HG03103 (cell line): ENCODE data around the gene SUMO3.

Experiments
- ATAC-seq: cut with Tn5 transposase; IDR thresholded peaks from one replicate; pipeline ENCODE4 v1.9.1; 2021; ENCODE audit warnings: low read depth; ENCODE audit not compliant: unreplicated experiment

SUMO3 gene

DNA sequence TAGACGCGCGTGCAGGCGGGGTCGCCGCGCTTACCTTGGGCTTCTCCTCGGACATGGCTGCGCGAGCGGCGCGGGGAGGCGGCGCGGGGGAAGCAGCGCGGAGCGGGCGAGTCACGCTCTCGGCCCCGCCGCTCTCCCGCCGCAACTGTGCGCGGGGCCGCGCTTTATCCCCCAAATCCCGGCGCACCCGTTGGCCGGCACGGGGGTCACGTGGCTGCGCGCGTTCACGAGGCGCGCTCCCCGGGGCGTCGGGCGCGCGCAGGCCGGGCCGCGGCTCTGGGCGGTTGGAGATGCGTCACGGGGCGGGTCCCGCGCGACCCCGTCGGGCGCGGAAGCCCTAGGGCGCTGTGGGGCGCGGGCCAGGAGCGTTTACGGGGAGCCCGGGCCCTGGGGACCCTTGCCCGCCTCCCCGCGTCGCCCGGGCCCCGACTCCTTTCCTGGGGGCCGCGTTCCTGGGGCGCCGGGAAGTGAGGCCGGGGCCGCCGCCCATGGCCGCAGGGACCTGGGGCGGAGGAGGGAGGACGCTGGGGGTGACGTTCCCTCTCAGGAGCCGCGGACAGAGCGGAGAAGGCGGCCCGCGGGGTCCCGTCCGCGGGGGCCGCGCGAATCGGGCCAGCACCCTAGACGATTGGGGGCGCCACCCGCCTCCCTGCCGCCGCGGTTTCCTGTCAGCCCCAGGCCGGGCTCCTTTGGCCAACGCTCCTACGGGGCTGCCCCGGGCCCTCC, at the start of gene SUMO3:
Gene SUMO3, minus strand, starts transcription at position 149 of the 726 bp plus-strand sequence. Its CDS starts 94 bp downstream, at position 55.
- ATAC-seq, result peak; percentile 52

DNA sequence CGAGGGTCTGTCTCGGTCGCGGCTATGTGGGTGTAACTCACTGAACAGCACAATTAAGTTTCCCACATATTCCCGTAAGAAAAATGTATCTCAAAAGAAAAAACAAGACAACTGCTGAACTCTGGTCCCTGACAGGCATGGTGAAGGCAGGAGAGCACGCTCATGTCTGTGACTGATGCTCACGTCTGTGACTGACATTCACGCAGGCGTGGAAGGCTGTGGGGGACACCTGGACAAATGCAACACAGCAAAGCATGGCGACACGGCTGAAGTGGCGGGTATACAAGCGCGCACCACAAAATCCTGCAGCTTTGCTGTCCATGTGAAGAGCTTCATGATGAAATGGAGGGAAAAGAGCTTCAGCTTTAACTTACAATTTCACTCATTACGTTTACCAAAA, 49.6 kb upstream of the SUMO3 start:
- no peak for ATAC-seq

DNA sequence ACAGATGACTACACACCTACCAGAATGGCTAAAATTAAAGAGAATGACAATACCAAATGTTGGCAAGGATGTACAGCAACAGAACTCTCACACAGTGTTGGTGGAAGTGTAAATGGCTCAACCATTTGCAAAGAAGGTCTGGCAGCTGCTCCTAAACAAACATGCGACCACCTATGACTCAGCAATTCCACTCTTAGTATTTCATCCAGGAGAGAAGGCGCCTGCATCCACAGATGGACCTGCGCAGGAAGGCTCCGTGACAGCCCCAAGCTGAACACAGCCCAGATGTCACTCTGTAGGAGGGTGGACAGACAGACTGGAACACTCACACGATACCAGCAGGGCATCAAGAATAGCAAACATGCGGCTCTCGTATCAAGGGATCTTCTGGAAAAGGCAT, 48.9 kb upstream of the SUMO3 start:
- ATAC-seq, result no peak

DNA sequence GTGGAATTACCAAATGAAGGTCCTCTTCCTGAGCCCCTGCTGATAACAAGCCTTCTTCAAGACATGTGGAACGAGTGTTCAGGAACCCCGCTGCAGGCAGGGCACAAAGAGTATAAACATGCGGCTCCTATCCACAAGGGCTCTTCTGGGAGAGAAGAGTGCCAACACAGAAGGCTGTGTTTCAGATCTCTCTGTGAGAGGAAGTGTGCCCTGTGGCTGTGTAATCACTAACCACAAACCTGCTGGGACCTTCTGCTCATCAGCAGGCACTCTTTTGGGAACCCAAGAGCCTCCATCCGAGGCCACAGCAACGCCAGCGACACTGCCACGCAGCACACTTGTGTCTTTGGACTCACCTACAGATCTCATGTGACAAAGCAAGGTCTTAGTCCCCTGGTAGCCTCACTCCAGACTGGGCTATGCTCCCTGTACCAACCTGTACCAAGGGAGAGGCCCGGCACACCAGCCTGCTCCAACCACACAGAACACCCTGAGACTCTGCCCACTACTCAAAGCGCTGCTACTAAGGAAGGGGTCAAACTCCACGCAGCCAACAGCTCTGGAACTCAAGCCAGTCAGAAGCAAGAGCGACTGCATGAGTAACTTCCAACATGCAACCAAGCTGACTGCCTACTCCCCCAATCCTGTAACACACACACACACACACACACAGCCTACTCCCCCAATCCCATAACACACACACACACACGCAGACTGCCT, 47.9 kb upstream of the SUMO3 start:
- no peak for ATAC-seq

DNA sequence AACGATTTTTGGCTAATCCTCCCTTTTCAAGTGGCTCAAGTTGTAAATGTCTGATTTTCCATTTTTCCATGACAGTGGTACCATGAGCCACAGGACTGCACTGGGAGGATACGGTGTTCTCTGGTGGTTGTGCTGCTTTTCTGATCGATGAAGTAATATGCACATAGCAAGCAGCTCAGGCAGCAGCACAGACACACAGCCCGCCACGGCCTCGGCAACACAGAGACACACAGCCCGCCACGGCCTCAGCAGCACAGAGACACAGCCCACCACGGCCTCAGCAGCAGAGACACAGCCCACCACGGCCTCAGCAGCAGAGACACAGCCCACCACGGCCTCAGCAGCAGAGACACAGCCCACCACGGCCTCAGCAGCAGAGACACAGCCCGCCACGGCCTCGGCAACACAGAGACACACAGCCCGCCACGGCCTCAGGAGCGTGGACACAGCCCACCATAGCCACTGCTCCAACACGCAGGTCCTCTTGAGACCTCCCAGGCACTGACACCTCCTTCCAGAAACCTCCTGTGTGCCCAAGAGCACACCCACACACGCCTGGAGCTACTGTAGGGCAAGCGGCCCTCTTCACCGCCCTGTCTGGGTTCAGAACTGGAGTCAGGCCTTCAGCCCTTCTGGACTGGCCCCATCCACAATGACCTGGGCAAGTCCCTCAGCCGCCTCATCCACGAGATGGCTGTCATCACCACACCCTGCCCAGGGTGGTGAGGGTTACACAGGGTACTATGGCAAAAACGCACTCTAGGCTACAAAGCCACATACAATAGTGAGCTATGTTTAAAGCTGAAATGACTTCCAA, 45.2 kb upstream of the SUMO3 start:
- ATAC-seq, result no peak

DNA sequence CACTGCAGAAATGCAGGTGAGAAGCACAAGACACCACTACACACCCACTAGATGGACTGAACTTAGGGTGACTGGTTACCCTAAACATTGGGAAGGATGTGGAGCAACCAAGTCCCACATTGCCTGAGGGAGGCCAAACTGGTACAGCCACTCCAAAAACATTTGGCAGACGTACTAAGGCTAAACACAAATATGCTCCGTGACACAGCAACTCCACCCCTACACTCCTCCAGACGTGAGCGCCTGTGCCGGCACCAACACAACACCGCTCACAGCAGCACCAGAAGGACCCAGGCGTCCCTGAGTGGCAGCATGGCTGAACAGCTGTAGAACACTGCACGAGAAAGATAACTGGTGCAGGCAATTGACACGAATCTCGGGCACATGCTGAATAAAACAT, 40.9 kb upstream of the SUMO3 start:
- ATAC-seq, result no peak

DNA sequence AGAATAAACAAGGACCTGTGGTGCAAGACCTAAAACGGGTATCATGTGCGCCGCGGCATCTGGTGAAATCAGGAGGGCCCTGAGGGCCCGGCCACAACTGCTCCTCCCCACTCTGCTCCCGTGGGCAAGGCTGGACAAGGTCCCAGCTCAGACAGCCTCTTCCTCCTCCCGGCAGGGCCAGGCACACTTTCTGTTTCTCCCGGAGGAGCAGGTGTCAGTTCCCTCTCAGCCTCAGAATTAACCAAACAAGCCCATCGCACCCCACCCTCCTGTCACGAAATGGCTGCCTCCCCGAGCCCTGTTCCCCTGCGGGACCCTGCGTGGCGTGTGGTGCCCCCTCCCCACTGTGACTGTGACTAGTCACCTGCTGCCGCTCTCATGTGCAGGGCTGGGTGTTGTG, 40.4 kb upstream of the SUMO3 start:
- no peak for ATAC-seq

DNA sequence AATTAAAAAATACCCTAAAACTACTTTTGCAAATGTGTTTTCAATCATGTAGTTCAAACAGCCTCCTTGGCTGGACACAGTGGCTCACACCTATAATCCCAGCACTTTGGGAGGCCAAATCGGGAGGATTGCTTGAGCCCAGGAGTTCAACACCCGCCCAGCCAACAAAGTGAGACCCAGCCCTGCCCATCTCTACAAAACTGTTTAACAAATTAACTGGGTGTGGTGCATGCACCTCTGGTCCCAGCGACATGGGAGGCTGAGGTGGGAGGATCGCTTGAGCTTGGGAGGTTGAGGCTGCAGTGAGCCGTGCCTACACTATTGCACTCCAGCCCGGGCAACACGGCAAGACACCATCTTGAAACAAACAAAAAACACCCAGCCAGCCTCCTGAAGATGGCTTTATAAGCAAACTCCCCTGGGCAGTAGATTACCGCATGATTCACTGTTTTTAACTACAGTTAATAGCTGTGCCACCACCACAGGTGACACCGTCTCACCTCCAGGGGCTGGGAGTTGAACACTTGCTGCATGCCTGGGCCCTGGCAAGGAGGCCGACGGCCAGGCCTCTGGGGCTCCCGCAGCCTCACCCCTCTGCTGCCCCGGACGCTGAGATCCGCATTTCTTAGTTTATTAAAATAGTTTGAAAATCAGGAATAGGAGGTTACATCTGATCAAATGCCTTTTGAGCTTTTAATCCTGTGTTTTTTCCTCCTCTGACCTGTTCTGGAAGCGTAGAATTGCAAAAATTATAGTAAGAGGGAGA, 39.4 kb upstream of the SUMO3 start:
- ATAC-seq, result no peak

DNA sequence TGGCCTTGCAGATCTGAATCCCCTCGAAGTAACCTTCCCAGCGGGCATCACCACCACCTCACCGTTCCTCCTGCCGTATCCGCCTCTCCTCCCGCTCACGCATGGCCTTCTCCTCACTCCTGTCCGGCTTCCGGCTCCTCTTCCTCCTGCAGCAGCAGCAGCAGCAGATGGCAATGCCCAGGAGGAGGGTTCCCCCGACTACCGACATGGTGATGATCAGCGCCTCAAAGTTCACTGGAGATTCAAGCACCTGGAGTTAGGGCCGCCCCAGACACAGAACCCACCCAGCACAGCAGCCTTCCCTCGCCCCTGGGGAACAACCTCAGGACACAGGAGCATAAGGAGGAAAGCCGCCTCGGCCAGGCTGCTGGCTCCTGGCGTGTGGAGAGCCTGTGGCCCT, 38.3 kb upstream of the SUMO3 start:
- no peak for ATAC-seq

DNA sequence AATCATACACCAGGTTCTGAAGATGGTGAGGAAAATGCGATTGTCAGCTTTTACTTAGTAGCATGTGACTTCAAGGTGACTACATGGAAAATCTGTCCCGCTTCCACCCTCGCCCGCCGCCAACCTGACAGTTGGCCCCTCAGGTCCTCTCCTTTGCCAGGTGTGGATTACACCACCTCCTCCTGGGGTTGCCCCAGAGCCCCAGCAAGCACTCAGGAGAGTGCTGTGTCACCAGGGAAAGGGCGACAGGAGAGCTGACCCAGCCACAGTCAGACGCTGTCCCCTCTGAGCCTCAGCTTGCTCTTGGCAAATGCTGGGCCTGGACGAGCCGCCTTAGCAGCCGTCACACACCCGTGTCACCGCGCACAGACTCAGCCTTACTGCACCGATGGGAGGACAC, 37.7 kb upstream of the SUMO3 start:
- no peak for ATAC-seq

DNA sequence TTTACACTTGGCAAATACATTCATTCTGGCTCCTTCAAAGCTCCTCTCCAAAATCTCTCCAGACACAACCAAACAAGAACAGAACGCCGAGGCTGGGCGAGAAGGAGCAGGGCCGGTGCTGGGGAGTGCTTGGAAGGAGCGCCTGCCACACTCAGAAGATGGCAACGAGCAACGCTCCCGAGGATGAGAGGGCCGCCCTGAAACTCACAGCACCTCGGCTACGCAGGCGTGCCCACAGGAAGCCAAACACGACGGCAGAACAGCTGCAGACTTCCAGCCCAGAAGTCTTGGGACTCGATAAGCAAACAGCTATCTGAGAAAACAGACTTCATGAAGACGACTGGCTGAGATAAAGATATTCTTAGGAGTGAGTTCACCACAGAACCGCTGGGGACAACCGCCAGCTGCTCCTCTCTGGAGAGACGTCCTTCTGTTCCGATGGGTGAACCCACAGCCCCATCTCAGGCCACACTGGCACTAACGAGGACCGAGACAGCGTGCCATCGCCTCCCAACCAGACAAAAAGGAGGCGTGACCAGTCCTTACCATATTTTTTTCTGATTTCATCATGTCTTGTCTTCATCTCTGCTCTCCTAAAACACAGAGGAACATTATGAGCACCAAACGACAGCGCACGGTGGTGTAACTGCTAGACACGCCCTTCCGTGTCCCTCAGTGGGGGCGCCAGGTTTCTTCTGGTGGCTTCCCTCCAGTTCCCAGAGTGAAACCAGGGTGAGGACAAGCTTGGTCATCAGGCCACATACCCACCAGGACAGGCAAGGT, 37.0 kb upstream of the SUMO3 start:
- no peak for ATAC-seq

DNA sequence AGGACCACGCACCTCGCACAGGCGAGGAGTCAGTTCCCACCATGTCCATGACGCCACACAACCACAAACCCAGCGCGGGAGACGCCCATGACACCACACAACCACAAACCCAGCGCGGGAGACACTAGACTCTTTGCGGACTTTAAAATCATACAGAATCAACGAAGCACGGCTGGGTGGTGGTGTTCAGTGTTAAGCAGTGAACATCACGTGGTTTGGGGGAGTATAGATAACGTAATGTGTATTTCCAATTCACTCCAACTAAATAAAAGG, 36.5 kb upstream of the SUMO3 start:
- ATAC-seq, result no peak

DNA sequence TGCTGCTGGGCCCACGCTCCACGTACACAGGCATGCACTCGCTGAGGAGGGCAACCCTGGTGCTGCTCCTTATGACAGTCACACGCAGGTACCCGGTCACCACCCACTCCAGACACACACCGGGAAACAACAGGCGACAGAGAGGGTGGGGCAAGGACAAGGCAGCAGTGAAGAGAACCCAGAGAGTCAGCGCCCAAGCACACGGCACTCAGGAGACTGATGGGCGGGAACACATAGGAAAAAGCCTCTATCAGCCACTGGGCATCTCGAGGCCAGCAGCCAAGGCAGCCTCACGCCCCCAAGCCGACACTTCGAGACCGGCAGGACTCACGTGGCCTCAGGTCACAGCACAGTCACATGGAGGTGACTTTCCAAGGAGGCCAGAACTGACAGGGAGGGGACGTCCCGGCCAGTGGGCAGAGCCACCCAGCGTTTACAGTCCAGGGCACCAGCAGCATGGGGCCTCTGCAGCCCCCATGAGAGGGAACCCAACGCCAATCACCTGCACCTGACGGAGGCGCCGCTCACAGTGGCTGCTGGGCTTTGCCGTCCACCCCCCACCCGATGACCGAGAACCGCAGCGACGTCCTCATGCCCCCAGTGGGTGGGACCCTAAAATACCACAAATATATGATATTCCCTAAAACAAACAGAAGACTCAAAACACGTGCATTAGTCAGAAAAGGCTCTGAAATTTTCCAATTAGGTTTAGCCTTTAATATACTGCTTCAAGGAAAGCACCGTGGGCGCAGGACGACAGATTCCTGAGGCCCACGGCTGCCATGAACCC, 35.9 kb upstream of the SUMO3 start:
- ATAC-seq, result no peak

DNA sequence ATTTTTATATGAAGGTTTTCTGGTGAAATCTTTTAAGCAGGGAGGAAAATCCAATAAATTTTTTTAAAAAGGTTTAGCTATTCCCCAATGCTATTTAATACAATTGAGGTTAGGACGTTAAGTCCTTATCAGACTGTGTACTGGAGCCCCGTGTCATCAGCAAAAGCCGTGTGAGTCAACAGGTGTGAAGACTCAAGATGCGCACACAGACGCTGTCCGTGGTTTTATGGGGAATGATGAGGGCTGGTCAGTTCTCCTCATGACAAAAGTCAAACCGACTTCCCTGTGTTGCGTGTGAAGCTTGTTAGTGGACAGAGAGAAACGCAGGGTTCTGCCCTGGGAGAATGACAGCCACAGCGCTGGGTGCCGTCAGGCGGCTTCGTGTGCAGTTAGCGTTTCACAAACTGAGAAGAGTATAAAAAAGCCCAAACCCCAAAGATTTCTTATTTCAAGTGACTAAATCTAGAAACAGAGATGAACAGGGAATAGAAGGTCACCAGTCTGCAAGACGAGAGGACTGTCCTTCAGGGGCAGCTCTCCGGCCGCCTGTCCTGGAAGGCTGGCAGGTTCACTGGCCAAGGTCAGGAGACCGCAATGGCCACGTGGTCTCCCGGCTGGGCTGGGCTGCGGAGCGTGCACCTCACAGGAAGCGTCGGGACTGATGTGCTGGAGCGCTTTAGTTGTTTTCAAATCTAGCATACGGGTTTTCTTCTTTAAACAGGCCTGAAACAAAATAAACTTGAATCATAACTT, 33.2 kb upstream of the SUMO3 start:
- ATAC-seq, result no peak

DNA sequence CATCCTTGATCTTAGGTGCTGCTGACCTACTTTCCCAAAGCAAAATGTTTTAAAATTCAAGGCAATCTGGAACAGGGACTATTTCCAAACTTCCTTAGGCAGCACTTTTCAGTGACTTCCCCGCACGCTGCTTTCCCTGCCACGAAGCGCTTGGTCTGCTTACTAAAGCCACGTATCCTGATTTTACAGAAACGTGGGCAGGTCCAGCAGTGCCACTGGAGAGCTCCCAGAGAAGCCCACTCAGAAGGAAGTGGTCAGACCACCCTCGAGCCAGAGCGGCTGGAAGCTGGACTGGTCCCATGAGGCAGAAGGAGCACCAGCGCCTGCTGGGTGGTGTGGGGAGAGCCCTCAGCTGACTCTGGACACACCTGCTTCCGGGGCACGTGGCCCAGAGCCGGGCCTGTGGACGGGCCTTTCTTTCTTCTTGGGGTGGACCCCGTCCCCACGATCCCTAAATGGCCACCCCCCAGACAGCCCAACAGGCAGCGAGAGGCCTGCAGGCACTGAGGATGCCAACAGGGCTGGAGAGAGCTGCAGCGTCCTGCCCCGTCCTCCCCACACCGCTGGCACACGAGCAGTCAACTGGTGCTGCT, 32.4 kb upstream of the SUMO3 start:
- no peak for ATAC-seq

DNA sequence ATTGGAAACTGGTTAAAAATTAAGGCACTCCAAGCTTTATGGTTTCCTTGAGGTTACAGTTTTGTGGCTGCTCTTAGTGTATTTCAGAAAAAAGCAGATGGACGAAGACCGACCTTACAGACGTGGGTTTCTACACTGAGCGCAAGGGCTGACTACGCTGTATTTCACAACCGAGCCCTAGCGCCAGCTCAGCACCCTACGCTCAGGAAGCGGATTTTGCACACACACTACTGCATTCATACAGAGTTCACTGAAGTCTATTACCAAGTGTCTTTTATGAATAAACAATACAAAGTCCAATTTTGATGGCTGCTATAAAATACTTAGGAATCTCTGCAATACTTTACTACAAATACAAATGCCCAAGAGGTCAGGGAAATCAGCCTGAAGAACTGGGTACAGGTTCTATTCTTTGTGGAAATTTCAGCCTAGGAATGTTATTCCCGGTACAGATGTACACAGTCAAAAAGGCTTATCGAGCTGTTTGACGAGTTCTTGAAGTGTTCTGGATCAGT, 31.8 kb upstream of the SUMO3 start:
- no peak for ATAC-seq

DNA sequence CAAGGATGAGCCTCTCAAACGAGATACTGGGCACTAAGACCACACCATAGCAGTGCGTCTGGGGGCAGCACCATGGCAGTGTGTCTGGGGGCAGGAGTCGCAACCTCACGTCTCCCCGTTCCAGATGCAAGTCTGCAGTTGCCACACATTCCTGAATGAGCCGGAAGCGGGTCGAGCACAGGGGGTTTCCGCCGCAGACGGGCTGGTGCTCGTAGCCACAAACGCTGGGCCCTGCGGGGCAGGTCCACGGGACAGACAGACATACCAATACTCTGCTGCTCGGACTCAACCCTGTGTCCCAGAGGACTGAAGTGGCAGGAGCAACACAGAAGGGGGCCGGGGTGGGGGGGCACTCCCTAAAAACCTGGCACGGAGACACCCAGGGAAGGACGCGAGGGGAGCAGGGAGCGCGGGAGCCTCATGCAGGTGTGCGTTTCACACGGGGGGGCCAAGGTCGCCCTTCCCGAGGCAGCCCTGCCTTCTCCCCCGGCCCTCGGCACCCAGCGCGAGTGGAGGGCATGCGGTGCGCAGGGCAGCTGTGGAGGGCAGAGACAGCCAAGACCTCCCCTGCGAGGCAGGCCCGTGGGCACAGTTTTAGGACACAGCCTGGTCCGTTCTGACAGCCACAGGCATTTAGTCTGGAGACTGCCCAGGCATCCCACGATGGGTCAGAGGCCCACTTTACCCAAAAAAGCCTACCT, 31.1 kb upstream of the SUMO3 start:
- ATAC-seq, result no peak
